ENCODE data around the gene WNT9B. TPM values are rescaled to one million over a fixed set of nuclear protein-coding genes. Genes with fewer than 3 reads are reported as not detected.

Gene WNT9B
- total and polyA plus RNA-seq, 9 of the 15 experiments (the other 6 are each of a cell fraction or from before 2014, with no cell fraction given), result not detected

- TF ChIP-seq ZBTB11 (CRISPR knock-in tag; IDR thresholded peaks at IDR 0.05), result no peak
- no peak for TF ChIP-seq ZNF436 (CRISPR knock-in tag; IDR thresholded peaks at IDR 0.05)
Measured at GRCh38 chr17:46908068-46908737, 56.8 kb downstream of the WNT9B start (continued).

- Histone ChIP-seq H3K4me2 (ENCODE audit: insufficient read depth, low read length) (no peak overlapping the region), H2AFZ (ENCODE audit: low read depth, low read length) (no peak overlapping the region), H3K36me3 (ENCODE audit: control insufficient read depth, insufficient read depth, low read length) (no peaks in the 10 kb centered on the region), H3K27me3 (ENCODE audit: control insufficient read depth in 2 of 2, insufficient read depth in 2 of 2, low read length in 2 of 2) (peaks cover 18 to 31% of the 10 kb centered on the region in 2 experiments; a peak in 4 of 5 replicates), H3K79me2 (ENCODE audit: control insufficient read depth, insufficient read depth, low read length) (no peaks in the 10 kb centered on the region), H3K9ac (ENCODE audit: insufficient read depth in 1 of 2, low read depth in 2 of 2, low read length in 2 of 2) (no peak overlapping the region), H3K9me3 (replicated peaks; ENCODE audit: control insufficient read depth, insufficient read depth, low read depth, low read length) (no peaks in the 10 kb centered on the region), H3K4me1 (replicated peaks in 1 of 2; ENCODE audit: control insufficient read depth in 2 of 2, insufficient read depth in 2 of 2, low read length in 2 of 2) (peaks cover 4 to 12% of the 10 kb centered on the region in 2 experiments; a peak in 4 of 5 replicates), H3K9me1 (ENCODE audit: control insufficient read depth, insufficient read depth, low read length) (no peaks in the 10 kb centered on the region), H3K27ac (ENCODE audit: extremely low read depth, low read depth, low read length) (no peak overlapping the region), H4K20me1 (replicated peaks; ENCODE audit: control insufficient read depth, insufficient read depth, low read length) (no peaks in the 10 kb centered on the region), H3K4me3 (no peak overlapping the region)
- ATAC-seq (no peak), FAIRE-seq (peak; percentile 46), DNase-seq (ENCODE audit: extremely low read depth in 1 of 4, low spot score in 3 of 4) (no peak)
- intact Hi-C loops (cut with micrococcal nuclease), result no loop called here
- no TSS peak for BruUV-seq (replicated peaks)
- in situ Hi-C loops (cut with MboI), result no loop called here
- ChIA-PET CTCF (ENCODE audit: low intra/inter-chr PET ratio) (no interaction called here), POLR2A (interaction anchor here (1.2 kb wide), 1 partner anchor 10 kb away, joined by 3 read pairs; no protein-coding TSS in a partner anchor)
- 4% methylated on average over 10 of the region's 10 CpGs for WGBS (ENCODE audit: insufficient coverage, low coverage, missing lambda C conversion rate)
- no peak for TF ChIP-seq HMGXB4 (CRISPR knock-in tag; IDR thresholded peaks at IDR 0.05)
- TF ChIP-seq GTF2F1 (IDR thresholded peaks at IDR 0.05; ENCODE audit: low read depth, low read length), result no peak
- TF ChIP-seq SRSF1 (IDR thresholded peaks at IDR 0.05; ENCODE audit: low read depth, low read length), result no peak
Measured at GRCh38 chr17:46910179-46910927, 59.0 kb downstream of the WNT9B start.

All from K562 (cell line).